Neural cell (in vitro differentiated cells): Measurements from ENCODE around the gene E2F4. TPM values are rescaled to one million over a fixed set of nuclear protein-coding genes. Genes with fewer than 3 reads are reported as not detected.

Experiments
- H2AFZ ChIP-seq: fragments of 200-600, 300-800 bp; sonication (generic), shearing (Covaris generic); 2 replicates; pipeline ENCODE4 v1.6.0; 2014; ENCODE audit warnings: low read depth, mild to moderate bottlenecking, antibody characterized with exemption, low read length, moderate library complexity
- H3F3A ChIP-seq: fragments of 200-600 bp; shearing (Covaris generic); 2 replicates; pipeline ENCODE4 v1.6.1; 2016; ENCODE audit warnings: mild to moderate bottlenecking, moderate library complexity, mixed read lengths, antibody characterized with exemption, low read length; ENCODE audit not compliant: insufficient read depth, poor library complexity, severe bottlenecking
- H3K27ac ChIP-seq: fragments of 200-600, 300-800 bp; sonication (generic), shearing (Covaris generic); 2 replicates; pipeline ENCODE4 v1.5.1; 2014; ENCODE audit warnings: mild to moderate bottlenecking, low read length, moderate library complexity
- H3K27me3 ChIP-seq: fragments of 300-800, 200-600 bp; sonication (generic), shearing (Covaris generic); 2 replicates; pipeline ENCODE4 v1.6.0; 2014; ENCODE audit warnings: mild to moderate bottlenecking, low read depth, low read length, moderate library complexity; ENCODE audit not compliant: insufficient read depth
- H3K36me3 ChIP-seq: fragments of 300-800, 200-600 bp; sonication (generic), shearing (Covaris generic); 2 replicates; pipeline ENCODE4 v1.5.1; 2014; ENCODE audit warnings: mild to moderate bottlenecking, antibody characterized with exemption, low read length, moderate library complexity; ENCODE audit not compliant: insufficient read depth
- H3K4me2 ChIP-seq: fragments of 300-800, 200-600 bp; sonication (generic), shearing (Covaris generic); 2 replicates; pipeline ENCODE4 v1.6.0; 2014; ENCODE audit warnings: mild to moderate bottlenecking, low read length
- H3K4me3 ChIP-seq: fragments of 300-800, 200-600 bp; sonication (generic), shearing (Covaris generic); 2 replicates; pipeline ENCODE4 v1.5.1; 2014; ENCODE audit warnings: mild to moderate bottlenecking, low read length, moderate library complexity
- H3K79me2 ChIP-seq: fragments of 200-600 bp; shearing (Covaris generic); replicated peaks from 2 replicates; pipeline ENCODE4 v1.6.0; 2014; ENCODE audit warnings: mild to moderate bottlenecking, low read length, moderate library complexity; ENCODE audit not compliant: insufficient read depth
- H3K9ac ChIP-seq: fragments of 300-800, 200-600 bp; sonication (generic), shearing (Covaris generic); 2 replicates; pipeline ENCODE4 v1.6.1; 2016; ENCODE audit warnings: mild to moderate bottlenecking, low read length, mixed read lengths
- H3K9me2 ChIP-seq: fragments of 200-600 bp; shearing (Covaris generic); 2 replicates; pipeline ENCODE4 v1.6.1; 2016; ENCODE audit warnings: mild to moderate bottlenecking, low read length, mixed read lengths; ENCODE audit not compliant: insufficient read depth
- H3K9me3 ChIP-seq: fragments of 200-600, 300-800 bp; sonication (generic), shearing (Covaris generic); 2 replicates; pipeline ENCODE4 v1.6.1; 2016; ENCODE audit warnings: mild to moderate bottlenecking, mixed run types, low read length, moderate library complexity, mixed read lengths
- H4K20me1 ChIP-seq: fragments of 200-600 bp; shearing (Covaris generic); 2 replicates; pipeline ENCODE4 v1.6.1; 2016; ENCODE audit warnings: mild to moderate bottlenecking, mixed run types; ENCODE audit not compliant: insufficient read depth
- CTCF ChIP-seq: fragments of 450-650 bp; IDR thresholded peaks from 2 replicates; pipeline ENCODE4 v1.5.1; 2014; ENCODE audit warnings: antibody characterized with exemption, mild to moderate bottlenecking, moderate library complexity; ENCODE audit not compliant: poor library complexity, severe bottlenecking
- EP300 ChIP-seq: fragments of 450-650 bp; conservative IDR thresholded peaks from 2 replicates; pipeline ENCODE4 v1.6.1; 2014; ENCODE audit warnings: antibody characterized with exemption, mild to moderate bottlenecking, moderate library complexity; ENCODE audit not compliant: poor library complexity, severe bottlenecking
- EZH2 ChIP-seq: fragments of 200-600, 300-800 bp; shearing (Covaris generic), sonication (generic); IDR thresholded peaks from 2 replicates; pipeline ENCODE4 v1.6.1; 2014; ENCODE audit warnings: antibody characterized with exemption, low read length, borderline replicate concordance, mild to moderate bottlenecking; ENCODE audit not compliant: insufficient read depth, poor library complexity, severe bottlenecking
- MXI1 ChIP-seq: fragments of 450-650 bp; conservative IDR thresholded peaks from 2 replicates; pipeline ENCODE4 v1.6.1; 2014; ENCODE audit warnings: antibody characterized with exemption, mild to moderate bottlenecking; ENCODE audit not compliant: poor library complexity, severe bottlenecking
- POLR2AphosphoS5 ChIP-seq: IDR thresholded peaks from 2 replicates; pipeline ENCODE4 v1.6.1; 2012
- RAD21 ChIP-seq: fragments of 450-650 bp; conservative IDR thresholded peaks from 2 replicates; pipeline ENCODE4 v1.6.1; 2014; ENCODE audit warnings: antibody characterized with exemption, mild to moderate bottlenecking, moderate library complexity
- REST ChIP-seq: IDR thresholded peaks from 2 replicates; pipeline ENCODE4 v1.6.1; 2012; ENCODE audit warnings: borderline replicate concordance
- SMC3 ChIP-seq: fragments of 450-650 bp; conservative IDR thresholded peaks from 2 replicates; pipeline ENCODE4 v1.6.1; 2014; ENCODE audit warnings: antibody characterized with exemption, mild to moderate bottlenecking, moderate library complexity; ENCODE audit not compliant: poor library complexity
- TAF1 ChIP-seq: IDR thresholded peaks from 2 replicates; pipeline ENCODE4 v1.6.1; 2012; ENCODE audit warnings: low read depth
- polyA plus RNA-seq: library from polyadenylated mRNA; depleted of rRNA; stranded (reverse); fragments of >200 nt; gene quantifications from 2 replicates; pipeline ENCODE4 v1.2.3, GENCODE V29; 2014

Gene E2F4
- polyA plus RNA-seq, 1 donor from 2014 or later, result 112 TPM

GRCh38 chr16:67237396-67238277 is 45.7 kb downstream of the E2F4 start:
- H3K79me2 ChIP-seq, result no peaks in the 10 kb centered on the region
- no peaks in the 10 kb centered on the region for H4K20me1 ChIP-seq
- H3K27me3 ChIP-seq, result no peaks in the 10 kb centered on the region
- no peaks in the 10 kb centered on the region for H3F3A ChIP-seq
- H3K9me3 ChIP-seq, result no peaks in the 10 kb centered on the region
- H3K4me3 ChIP-seq, result no peak overlapping the region
- no peak for TF ChIP-seq EZH2
- no peak overlapping the region for H3K4me2 ChIP-seq
- no peaks in the 10 kb centered on the region for H3K9me2 ChIP-seq
- H3K36me3 ChIP-seq, result no peaks in the 10 kb centered on the region
- no peak overlapping the region for H2AFZ ChIP-seq
- H3K9ac ChIP-seq, result no peak overlapping the region
- no peak overlapping the region for H3K27ac ChIP-seq

- no peak overlapping the region for H3K27ac ChIP-seq
- H4K20me1 ChIP-seq, result no peaks in the 10 kb centered on the region
- H2AFZ ChIP-seq, result no peak overlapping the region
- H3K9ac ChIP-seq, result no peak overlapping the region
- H3K9me2 ChIP-seq, result no peaks in the 10 kb centered on the region
- no peak for TF ChIP-seq POLR2AphosphoS5
- TF ChIP-seq MXI1, result no peak
- TF ChIP-seq EP300, result no peak
- TF ChIP-seq RAD21, result no peak
- no peak overlapping the region for H3K4me2 ChIP-seq
- H3K9me3 ChIP-seq, result no peaks in the 10 kb centered on the region
- H3K27me3 ChIP-seq, result no peaks in the 10 kb centered on the region
- no peaks in the 10 kb centered on the region for H3F3A ChIP-seq
- no peak overlapping the region for H3K4me3 ChIP-seq
- H3K79me2 ChIP-seq, result no peaks in the 10 kb centered on the region
- no peaks in the 10 kb centered on the region for H3K36me3 ChIP-seq
These were observed 46.3 kb downstream of the E2F4 start for GRCh38 chr16:67238278-67238575.

GRCh38 chr16:67238806-67239470 is 47.0 kb downstream of the E2F4 start:
- Histone ChIP-seq H4K20me1 (no peaks in the 10 kb centered on the region), H3K27me3 (no peaks in the 10 kb centered on the region), H3K9ac (no peak overlapping the region), H3K79me2 (no peaks in the 10 kb centered on the region), H3K4me3 (no peak overlapping the region), H3F3A (no peaks in the 10 kb centered on the region), H3K36me3 (no peaks in the 10 kb centered on the region), H3K9me3 (no peaks in the 10 kb centered on the region), H3K4me2 (no peak overlapping the region), H3K9me2 (no peaks in the 10 kb centered on the region), H2AFZ (no peak overlapping the region), H3K27ac (no peak overlapping the region)
- TF ChIP-seq TAF1 (no peak), POLR2AphosphoS5 (no peak), REST (no peak), SMC3 (no peak), CTCF (no peak), MXI1 (no peak), RAD21 (no peak)
